Fibroblast of peridontal ligament (primary cell): ENCODE measurements around the gene SYK.
"Not testable (repeated sequence)": the region's sequence is repeated elsewhere in the genome, so short reads cannot be mapped to it uniquely, and the experiment has no call there.

Experiments used
- DNase-seq: peaks from one replicate; pipeline ENCODE4 v3.0.0-alpha.2; 2010; ENCODE audit errors: extremely low read depth

The SYK gene

GRCh38 chr9:90801241-90801972 lies at the start of gene SYK:
Gene SYK (plus strand): TSS chr9:90801819. CDS start chr9:90843899, 42,080 bp downstream.
- no peak for DNase-seq

DNA sequence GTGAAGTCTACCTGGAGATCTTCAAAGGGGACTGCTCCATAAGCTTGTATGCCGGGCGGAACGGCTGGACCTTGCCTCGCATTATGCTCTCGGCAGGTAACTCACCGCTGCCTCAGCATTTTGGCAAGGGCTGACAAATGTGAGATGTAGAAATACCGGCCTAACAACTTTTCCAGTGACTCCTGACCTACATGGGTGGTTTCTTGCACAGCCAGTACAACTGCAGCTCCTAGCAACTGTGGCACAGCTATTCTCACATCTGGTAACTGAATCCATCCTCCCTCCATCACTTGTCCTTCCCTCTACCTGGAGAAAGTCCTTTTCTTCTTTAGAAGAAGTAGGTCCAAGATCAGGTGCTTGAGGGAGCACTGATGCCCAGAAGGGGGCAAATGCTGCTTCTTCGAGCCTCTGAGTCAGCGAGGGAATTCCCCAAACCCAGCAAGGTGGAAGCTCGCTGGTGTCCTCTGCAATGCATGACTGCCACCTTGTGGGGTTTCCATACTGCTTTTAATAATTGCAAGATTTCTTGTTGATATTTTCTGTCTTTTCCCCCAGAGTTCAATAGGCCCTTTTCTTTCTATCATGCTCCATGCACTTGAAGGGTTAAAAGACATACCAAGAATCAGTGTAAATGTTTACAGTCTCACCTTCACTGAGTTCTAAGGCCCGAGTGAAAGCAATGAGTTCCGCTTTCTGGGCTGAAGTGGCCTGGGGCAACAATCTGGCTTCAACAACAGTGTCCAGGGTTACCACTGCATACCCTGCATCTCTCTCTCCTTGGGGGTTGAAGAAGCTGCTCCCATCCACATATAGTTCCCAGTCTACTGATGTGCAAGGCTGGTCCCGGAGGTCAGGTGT lies 45.9 kb upstream of the SYK start:
- not testable (repeated sequence) for DNase-seq

- DNase-seq, result not testable (repeated sequence)
Measured at GRCh38 chr9:90760577-90760976, 41.0 kb upstream of the SYK start.

- DNase-seq, result no peak
Measured at GRCh38 chr9:90766731-90767130, 34.9 kb upstream of the SYK start.

- DNase-seq, result no peak
Measured at GRCh38 chr9:90767523-90768100, 34.0 kb upstream of the SYK start.

DNA sequence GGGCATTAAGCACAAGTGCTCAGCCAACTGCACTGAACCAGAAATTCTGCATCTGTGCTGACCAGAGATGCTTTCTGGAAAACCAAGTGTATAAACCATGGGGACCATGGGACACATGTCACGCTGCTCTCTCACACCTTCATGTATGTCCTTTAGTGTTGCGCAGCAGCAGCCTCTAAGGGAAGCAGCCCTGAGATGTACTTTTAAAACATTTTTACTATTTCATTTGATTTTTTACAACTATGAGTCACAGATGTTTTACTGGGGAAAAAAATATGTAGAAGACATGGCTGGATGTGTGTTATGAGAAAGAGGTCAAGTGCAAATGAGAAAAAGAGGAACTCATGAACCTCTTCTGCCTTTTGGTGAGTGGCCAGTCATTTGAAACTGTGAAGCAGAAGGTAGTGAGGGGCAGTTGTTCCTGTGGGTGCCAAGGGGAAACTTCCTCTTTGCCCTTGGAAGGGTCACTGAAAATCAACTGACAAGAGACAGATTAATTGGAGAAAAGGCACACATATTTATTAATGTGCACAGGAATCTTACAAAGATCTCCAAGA lies 31.4 kb upstream of the SYK start:
- no peak for DNase-seq

- DNase-seq, result no peak
Measured at GRCh38 chr9:90770927-90771326, 30.7 kb upstream of the SYK start.

DNA sequence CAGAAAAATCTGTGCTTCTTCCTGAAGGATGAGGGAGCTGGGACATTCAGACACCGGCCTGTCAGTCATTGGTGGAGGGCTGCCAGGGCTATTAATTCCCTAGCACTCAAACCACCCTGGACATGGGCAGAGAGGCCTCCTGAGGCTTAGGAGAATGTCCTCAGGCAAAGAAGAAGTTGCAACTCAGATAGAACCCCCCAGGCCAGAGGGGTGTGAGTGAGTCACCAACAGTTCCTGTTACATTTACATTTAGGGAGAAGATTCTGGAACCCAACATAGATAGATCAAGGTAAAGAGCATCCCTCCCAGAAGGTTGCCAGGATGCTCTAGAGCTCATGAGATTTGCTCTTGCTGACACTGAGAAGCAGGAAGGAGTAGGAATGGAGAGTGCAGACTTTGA lies 29.2 kb upstream of the SYK start:
- DNase-seq, result no peak

DNA sequence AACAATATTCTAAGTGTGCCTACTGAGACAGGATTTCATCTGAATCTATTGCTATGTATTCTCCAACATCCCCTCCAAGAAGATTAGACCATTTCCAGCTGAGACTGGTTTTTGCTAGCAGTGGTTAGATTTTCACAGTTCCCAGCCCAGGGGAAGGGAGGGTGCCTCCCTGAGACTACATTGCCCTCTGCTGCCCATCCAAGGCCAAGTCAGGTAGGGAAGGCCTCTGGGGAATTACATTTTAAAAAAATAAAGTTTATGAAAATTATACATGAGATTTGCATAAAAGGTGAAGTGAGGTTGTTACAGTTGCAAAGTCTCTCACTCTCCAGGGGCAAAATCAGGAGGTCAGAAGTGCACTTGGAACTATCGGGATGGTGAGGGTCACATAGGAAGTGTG lies 28.0 kb upstream of the SYK start:
- DNase-seq, result no peak

DNA sequence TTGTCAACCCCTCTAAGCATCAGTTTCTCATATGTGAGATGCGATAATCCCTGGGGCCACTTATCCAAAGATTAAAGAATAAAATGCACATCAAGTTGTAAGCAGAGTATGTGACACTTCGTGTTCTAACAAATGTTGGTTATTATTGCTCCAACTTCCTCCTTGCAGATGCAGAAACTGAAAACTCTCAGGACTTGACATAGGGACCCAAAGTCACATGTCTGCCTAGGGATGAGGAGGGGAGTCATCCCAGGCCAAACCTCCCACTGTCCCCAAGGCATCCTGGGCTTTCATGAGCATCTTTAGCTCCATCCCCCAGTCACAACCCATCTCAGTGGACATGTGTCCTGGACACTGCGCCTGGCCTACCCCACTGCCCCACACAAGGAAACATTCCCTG lies 27.5 kb upstream of the SYK start:
- DNase-seq, result no peak

DNA sequence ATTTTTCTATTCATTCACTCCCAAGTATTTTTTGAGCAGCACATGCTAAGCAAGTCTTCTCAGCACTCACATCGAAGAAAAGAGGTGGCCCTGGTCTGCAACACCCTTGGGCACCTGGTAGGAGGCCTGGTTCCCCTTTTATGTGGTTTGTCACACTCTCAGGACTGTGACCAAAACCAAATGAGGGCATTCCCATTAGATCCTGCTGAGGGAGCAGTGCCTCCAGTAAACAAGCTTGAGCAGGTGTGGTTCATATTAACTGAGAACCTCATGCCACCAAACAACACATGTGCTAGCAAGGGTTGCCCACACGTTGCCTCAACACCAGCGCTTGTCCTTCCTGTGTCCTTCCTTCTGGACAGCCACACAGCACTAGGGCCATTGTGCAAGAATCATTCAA lies 26.9 kb upstream of the SYK start:
- no peak for DNase-seq

DNA sequence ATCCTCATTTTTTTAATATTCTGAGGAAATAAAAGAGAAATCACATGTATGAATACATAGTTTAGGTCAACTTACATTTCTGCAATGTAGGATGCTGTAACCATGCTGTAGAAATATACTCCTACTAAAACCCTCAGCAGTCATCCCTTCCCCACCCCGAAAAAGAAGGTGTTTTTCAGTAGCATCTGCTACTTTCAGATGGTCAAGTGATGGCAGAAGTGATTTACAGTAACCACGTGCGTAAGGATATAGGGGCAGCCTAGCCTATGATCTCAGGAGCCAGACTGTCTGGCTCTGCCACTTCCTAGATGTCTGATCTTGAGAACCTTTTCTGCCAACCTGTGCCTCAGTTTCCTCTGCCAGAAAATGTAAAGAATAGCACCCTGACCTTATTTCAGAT lies 26.0 kb upstream of the SYK start:
- no peak for DNase-seq

- no peak for DNase-seq
Measured at GRCh38 chr9:90778746-90779145, 22.9 kb upstream of the SYK start.

GRCh38 chr9:90783552-90783951 lies 18.1 kb upstream of the SYK start:
- DNase-seq, result no peak

DNA sequence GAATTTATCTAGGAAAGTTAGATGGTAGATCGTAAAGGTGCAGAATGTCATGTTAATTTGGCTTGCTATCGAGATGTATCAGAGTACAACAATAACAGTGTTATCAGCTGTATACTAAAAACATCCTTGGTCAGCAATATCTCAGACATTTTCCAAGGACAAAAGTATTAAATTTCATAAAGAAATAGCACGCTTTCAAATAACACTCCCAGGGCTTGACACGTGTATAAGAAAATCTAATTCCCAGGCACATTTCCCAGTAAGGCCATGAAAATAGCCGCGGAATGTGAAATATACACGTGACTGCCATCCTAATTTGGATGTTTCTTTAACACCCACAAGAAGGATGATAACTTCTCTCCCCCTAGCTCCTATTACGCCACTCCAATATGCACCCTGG lies 17.7 kb upstream of the SYK start:
- no peak for DNase-seq

DNA sequence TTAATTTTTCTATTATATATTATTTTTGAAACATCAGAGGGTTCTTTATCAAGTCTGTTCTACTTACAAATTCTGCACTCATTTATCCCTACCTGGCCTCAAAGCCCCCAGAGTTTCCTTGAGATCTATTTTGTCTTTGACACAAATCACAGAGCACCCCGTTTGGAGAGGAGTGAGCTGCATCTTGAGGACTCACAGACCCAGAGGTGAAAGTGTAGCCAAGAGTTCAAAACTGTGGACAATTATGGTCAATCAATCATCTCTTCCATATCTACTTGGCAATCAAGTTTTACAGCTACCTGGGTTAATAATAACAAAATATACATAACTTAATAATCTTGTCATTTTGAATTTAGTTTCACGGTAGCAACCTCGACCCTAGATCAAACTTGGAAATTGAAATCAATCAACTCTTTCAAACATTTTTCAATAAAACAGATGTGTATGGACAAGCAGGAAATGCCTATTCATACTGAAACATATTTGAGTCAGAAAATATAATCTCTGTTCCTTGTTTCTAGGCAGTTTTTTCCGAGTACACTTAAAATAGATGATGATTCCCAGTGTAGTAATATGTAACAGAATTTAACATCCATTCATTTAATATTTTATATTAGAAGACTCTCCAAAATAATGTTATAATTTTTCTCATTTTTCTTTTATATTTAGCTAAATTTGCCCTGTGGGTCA lies 13.7 kb upstream of the SYK start:
- DNase-seq, result no peak

GRCh38 chr9:90788527-90788926 lies 13.1 kb upstream of the SYK start:
- not testable (repeated sequence) for DNase-seq

DNA sequence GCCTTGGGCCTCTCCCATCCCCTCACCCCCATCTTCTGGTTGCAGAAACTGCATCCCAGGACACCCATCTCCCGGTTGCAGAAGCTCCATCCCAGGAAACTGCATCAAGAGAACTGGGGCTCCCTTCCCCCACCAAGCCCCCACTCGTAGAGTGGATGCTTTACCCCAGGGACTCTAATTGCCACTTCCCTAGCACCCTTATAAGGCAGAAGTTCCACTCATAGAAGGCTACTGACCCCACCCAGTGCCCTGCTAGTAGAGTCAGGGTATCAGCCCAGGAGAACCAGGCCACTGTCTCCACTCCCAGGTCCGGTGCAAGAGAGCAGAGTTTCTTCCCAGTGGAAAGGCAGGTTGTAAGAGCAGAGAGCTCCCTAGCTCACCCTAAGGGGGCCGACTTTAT lies 12.2 kb upstream of the SYK start:
- no peak for DNase-seq

- DNase-seq, result no peak
Measured at GRCh38 chr9:90789862-90790261, 11.8 kb upstream of the SYK start.

DNA sequence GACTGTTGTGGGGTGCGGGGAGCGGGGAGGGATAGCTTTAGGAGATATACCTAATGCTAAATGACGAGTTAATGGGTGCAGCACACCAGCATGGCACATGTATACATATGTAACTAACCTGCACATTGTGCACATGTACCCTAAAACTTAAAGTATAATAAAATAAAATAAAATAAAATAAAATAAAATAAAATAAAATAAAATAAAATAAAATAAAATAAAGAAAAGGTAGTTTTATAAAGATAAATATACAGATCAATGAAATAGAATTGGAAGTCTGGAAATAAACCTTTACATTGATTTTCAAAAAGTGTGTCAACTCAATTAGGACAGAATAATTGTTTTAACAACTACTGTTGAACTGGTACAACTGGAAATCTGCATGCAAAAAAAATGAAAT lies 8.6 kb upstream of the SYK start:
- not testable (repeated sequence) for DNase-seq

DNA sequence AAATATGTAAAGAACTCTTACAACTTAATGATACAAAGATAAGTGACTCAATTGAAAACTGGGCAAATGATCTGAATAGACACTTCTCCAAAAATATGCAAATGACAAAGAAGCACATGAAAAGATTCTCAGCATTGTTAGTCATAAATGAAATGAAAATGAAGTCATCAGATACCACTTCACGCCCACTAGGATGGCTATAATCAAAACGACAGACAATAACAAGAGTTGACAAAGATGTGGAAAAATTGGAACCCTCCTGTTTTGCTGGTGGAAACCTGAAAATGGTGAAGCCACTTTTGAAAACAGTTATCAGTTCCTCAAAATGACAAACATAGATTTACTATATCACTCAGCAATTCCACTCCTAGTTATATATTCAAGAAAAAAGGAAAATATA lies 7.9 kb upstream of the SYK start:
- no peak for DNase-seq

DNA sequence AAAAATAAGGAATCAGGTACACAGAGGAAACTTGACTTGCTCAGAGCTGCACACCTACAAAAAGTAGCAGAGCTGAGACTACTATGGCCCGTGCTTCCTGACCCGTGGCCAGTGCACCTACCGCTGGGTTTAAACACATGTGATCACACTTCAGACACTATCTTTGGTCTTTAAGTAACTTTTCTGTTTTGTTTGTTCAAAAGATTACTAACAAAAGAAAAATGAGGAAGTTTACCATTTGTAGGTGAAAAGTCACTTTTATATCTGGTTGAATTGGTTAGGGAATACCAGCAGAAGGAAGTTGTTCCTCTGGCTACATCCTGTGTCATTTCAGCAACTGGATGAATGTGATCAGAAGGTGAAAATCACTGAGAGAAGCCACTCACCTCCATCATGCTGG lies 6.5 kb upstream of the SYK start:
- no peak for DNase-seq
